ENCODE results near the gene TEC.

DNA sequence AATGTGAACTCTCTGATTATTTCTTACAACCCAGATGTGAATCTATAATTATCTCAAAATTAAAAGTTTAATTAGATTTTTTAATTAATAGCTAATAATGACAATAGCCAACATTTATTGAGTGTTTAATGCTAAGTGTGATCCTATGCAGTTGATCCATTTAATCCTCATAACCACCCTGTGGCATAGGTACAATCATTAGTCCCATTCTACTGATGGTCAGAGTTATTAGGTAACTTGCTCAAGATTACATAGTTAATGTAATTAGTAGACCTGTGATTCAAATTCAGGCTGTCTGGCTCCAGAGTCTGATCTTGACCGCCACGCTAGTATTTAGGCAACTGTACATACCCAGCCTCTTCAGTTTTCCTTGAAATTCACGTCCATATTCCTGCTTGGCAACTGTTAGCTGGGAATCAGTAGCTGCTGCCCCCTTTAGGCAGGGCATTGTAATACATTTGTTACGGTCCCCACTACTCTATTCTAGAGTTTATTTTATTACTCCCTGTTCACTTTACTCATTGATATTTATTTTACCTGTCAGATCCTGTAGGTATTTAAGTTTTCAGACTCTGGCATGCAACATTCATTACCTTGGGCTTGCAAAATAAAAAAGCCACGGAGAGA is 20.6 kb upstream of the TEC start:
- TF ChIP-seq POLR2A (IDR thresholded peaks at IDR 0.05) (no peak), CTCF (IDR thresholded peaks at IDR 0.05) (peak; percentile 57 to 71 (median 67))
